OCI-LY3 (cell line): ENCODE data around the gene PROCR.

Experiments used
- CTCF ChIP-seq: fragments of 200-600, 300-600 bp; sonication (generic); IDR thresholded peaks from 2 replicates; pipeline ENCODE4 v1.5.1; 2014; ENCODE audit warnings: antibody characterized with exemption, low read length, low read depth
- EZH2phosphoT487 ChIP-seq: fragments of 200-600 bp; shearing (Covaris generic); IDR thresholded peaks from 2 replicates; pipeline ENCODE4 v1.6.1; 2018; ENCODE audit warnings: antibody characterized with exemption, mixed run types, low read depth

- TF ChIP-seq CTCF (no peak), EZH2phosphoT487 (no peak)
These were observed 35.8 kb upstream of the PROCR start for GRCh38 chr20:35135867-35136586.
